GM21529 (cell line): ENCODE results near the gene HES2.
"Not testable (repeated sequence)": the region's sequence is repeated elsewhere in the genome, so short reads cannot be mapped to it uniquely, and the experiment has no call there.

Experiments
- ATAC-seq: cut with Tn5 transposase; IDR thresholded peaks from one replicate; pipeline ENCODE4 v1.9.1; 2021; ENCODE audit not compliant: unreplicated experiment

HES2 gene, protein sequence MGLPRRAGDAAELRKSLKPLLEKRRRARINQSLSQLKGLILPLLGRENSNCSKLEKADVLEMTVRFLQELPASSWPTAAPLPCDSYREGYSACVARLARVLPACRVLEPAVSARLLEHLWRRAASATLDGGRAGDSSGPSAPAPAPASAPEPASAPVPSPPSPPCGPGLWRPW

DNA sequence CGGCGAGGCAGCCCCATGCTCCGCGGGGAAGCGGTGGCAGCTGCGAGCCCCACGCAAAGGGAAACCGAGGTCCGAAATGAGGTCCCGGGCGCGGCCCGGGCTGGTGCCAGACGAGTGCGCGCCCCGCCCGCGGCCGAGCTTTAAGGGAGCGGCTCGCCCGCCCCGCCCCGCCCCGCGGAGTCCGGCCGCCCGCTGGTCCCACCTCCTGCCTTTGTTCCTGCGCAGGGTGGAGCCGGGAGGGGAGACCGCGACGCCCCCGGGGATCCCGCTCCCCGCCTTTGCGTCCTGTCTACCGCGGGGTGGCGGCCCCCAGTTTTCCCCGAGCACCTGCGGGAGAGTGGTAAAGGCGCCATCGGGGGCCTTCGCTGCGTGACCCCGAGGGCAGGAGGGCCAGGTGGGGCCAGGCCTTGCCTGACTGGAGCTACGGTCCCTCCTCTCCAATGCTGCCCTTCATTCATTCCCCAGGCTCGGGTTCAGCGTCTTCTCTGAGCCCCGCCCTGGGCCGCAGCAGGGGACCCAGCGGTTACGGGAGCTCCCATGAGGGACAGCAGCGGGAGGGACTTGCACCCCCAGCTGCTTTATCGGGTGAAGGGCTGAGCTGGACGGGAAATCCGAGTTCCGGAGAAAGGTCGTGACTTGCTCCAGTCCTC lies at the start of gene HES2:
Gene HES2, minus strand, starts transcription at position 116 of the 650 bp plus-strand sequence. Its CDS starts 99 bp downstream, at position 17.
- ATAC-seq, result no peak

DNA sequence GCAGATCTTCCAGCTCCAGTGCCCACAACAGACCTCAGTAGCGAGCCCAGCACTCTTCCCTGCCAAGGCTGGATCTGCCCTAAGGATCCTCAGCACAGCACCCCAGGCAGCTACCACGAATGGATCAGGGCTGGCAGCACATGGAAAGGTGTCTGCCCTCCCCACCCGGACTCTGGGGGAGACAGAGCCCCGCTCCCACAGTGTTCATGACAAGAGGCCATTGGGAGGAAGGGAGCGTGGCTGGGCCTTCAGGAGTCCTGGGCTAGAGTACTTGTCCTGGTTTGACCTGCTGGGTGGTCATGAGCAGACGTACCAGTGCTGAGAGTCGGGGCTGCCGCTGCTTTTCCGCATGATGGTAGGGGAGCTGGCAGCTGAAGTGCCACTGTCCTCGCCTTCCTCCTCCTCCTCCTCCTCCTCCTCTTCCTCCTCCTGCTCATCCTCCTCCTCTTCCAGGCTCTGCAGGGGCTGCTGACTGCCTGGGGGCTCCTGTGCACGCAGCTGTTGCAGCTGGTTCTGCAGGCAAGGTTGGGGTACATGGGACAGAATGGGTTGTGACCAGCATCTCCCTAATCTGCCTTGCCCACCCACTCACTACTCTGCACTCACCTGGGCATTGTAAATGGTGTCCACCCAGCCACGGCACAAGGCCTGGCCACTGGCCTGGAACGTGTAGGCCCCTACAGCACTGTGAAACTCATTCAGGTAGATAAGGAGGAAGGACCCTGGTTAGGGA lies 49.2 kb upstream of the HES2 start:
- ATAC-seq, result no peak

DNA sequence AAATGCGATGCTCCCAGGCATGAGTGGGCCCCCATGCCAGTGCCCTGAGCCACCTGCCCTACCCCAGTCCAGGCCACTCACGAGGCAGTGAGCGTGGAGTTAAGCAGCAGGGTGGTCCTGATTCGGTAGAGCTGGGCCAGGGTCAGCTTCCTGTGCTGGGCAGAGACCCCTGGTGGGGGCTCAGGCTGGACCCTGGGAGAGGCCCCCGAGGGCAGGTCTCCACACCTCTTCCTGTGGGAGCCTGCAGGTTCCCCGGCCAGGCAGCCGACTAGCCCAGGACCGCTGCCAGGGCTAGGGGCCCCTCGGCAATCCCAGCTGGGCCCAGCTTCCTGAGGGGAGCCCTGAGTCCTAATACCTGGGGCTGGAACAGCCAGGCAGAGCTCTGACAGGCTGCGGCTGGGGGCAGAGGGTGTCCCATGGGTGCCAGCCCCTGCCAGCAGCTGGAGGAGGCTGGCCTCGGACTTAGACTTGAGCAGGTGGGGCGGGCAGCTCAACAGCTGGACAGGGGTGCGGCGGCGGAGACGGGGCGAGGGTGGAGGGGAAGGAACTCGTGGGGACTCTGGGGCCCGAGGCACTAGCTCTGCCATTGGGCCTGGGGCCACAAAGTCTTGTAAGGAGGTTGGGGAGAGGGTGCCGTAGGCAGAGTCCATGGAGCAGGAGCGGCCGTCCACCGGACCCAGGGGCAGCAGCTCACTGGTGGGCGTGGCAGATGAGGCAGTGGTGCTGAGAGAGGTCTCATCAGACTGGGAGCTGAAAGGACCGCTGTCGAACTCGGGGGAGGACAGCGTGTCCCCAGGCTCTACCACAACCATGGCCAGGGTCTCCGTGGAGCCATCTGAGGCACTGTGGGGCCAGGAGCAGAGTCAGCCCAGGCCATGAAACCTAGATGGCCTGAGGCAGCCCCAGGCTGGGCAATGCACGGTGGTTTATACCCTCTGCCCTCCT lies 48.3 kb upstream of the HES2 start:
- ATAC-seq, result no peak

DNA sequence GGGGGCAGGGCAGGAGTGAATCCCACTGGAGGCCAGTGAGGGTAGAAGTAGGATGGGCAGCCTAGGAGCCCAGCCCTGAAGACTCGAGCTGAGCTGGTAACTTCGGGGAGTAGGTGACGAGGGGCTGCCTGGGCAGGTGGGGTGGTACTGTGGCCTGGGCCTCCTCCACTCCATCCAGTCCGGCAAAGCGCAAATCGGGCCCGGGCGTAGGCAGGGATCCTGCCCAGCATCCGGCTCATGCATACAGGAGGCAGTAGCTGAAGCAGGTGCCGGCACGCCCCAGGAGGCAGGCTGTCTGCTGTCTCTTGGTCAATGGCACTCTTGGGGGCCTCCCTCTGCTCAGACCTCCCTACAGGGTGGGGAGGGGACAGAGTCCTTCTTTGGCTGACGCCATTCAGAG lies 47.5 kb upstream of the HES2 start:
- ATAC-seq, result no peak

DNA sequence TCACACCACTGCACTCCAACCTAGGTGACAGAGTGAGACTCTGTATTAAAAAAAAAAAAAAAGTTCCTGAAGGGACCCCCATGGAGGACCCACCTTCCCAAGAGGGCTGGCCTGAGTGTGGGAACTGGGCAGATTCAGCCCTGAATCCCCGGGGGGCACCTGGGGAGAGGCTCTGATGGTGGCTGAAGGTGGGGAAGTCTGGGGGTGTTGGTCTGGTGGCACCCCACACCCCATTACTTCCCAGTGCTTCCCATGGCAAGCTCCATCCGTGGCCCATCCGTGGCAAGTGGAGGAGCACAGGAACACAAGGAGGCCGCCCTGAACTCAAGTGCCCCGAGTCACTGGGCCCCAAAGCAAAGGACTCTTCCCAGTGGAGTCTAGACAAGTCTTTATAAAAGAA lies 47.0 kb upstream of the HES2 start:
- ATAC-seq, result no peak

DNA sequence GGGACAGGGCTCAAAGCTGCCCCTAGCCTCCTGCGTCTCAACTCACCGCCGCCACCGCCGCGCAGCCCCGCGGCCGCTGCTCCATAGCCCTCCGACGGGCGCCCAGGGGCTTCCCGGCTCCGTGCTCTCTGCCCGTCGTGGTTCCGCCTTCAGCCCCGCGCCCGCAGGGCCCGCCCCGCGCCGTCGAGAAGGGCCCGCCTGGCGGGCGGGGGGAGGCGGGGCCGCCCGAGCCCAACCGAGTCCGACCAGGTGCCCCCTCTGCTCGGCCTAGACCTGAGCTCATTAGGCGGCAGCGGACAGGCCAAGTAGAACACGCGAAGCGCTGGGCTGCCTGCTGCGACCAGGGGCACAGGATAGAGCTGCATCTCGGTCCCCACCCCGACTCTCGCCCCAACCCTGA lies 46.3 kb upstream of the HES2 start, which contains the start of gene TNFRSF25:
Gene TNFRSF25, minus strand, starts transcription at position 151 of the 400 bp plus-strand sequence. Its CDS starts 66 bp downstream, at position 85.
- ATAC-seq, result no peak

DNA sequence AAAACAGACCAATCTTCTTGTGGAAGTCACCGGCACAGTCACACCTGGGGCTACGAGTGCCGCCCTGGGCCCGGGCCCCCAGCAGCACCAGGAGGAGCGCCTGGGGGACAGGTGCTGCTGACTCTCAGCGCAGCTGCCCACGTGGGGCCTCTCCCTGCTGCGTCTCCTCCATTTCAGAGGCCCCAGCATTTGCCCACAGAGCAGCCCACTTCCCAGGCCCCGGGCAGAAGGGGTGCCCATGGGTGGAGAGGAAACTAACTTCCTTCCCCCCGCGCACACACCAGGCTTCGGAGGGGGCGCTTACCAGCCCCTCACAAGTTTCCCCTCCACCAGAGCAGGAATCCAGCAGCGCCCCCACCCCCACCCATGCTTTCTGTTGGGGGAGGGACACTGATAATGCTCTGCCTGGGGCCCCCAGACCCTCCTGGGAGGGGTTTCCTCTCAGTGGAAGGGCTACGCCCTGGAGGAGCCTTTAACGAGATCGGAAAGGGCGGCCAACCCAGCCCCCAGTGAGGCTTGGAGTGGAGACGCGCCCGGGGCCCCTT lies 45.8 kb upstream of the HES2 start:
- no peak for ATAC-seq

DNA sequence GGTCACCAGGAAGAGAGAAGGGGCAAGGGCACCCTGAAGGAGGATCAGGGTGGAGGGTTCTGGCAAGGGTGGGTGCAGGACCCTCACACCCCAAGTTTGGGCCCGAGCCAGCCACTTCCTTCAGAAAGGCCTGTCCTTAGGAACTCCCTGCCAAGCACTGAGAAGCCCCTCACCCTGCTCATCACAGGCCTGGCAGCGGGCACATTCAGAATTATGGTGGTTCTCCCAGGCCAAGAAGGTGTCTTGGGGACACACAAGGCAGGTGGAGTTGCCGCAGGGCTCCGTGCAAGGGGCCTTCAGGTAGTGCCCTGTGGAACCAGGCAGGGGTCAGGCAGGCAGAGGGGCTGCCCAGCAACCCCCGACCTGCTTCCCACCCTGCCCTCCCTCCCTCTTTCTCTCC lies 45.2 kb upstream of the HES2 start:
- ATAC-seq, result no peak

DNA sequence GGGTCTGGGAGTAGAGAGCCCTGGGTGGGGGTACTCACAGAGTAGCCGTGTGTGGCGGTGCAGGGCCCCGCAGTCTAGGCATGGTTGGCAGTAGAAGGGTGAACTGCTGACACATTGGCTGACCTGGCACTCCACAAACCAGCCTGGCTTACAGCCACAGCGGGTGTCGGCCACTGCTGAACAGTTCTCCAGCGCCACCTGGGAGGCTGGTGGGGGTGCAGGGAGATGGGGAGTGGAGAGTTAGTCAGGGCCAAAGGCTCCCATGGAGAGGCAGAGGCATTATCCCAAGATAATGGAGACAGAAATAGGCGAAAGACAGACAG lies 44.8 kb upstream of the HES2 start:
- ATAC-seq, result no peak

DNA sequence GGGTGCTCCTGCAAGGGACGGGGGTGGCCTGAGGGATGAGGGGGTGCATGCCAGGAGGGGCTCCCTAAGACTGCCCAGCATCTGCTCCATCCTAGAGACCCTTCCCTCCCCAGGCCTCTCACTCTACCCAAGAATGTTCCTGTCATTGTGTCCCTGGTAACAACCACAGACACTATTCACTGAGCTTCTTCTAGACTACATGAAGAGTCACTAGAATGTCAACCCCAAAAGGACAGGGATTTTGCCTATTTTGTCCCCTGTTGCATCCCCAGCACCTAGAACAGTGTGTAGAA lies 43.3 kb upstream of the HES2 start:
- ATAC-seq, result no peak

DNA sequence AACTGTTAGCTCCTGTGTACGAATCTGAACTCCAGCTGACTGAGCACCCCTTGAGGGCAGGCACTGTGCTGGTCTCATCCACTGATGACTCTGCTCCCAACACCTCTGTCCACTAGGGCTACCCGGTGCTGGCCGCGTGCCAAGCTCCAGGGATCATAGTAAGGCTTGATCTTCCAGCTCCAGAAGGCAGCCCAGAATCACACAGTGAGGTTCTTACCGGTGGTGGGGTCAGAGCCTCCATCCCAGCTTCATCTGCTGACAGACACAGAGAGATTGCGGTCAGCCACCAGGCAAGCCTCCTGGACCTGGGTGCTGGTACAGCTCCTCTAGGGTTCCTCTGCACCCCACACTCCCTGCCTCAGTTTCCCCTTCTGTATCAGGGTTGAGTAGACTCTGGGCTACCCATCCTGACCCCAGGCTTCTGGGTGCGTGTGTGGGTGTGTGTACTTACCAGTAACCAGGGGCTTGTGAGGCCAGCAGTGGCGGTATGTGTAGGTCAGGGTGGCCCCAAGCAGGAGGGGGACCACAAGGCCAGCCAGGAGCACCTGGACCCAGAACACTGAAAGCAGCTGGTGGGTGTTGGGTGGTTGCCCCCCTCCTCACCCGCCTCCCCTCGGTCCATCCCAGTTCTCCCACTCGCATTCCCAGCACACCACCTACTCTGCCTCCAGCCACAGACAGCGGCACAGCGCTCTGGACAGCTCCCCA lies 42.8 kb upstream of the HES2 start:
- ATAC-seq, result no peak

DNA sequence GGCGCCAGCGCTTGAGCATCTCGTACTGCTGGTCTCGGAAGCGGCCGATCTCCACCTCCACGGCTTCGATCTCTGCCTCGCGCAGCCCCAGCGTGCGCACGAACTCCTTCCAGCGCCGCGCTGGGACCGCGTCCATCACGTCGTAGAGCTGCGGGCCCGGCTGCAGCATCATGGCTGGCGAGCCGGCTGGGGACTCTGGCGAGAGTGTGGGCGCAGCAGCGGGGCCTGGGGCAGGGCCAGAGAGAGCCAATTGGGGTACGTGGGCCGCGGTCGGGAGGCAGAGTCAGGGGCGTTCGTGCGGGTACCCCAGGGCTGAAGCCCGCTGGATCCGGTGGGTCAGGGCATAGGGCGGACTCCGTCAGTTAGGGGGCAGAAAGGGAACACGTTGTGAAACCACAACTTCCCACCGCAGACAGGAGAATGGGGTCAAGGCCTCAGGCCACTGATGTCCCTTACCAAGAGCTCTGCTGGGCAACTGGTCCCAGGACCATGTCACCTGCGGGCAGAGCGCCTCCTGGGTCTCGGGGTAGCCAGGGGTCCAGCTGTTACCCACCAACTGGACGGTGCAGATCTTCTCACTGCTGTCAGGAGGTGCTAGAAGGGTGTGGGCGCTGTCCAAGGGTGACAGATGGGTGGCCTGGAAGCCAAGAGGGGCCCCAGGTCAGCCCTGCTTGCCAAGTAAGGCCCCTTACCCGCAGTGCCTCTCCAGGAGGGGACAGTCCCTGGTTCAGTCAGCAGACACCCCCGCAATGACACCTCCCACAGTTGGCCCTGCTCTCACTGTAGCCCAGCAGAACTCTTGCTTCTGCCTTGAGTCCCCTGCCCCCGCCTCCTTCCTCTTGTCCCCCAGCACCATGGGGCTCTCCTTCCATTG lies 42.1 kb upstream of the HES2 start:
- no peak for ATAC-seq

DNA sequence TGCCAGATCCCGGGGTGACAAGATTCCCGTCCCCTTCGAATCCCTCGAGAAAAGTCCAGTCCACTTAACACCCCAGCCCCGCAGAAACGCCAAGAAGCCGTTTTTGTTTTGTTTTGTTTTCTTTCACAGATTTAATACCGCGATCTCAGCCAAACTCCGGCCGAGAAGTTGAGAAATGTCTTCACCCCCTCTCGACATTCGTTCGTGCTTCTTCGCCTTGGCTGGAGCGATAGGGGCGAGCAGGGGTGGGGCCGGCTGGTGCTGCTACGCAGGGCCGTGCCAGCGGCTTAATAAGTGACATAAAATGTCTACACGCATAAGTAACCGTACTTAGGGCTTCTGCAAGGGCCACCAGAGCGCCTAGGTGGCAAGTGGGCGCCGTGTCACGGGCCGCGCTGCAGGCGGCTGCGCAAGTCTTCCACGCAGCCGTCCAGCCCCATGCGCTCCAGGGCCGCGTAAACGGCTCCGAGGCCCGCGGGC lies 41.4 kb upstream of the HES2 start:
- no peak for ATAC-seq

DNA sequence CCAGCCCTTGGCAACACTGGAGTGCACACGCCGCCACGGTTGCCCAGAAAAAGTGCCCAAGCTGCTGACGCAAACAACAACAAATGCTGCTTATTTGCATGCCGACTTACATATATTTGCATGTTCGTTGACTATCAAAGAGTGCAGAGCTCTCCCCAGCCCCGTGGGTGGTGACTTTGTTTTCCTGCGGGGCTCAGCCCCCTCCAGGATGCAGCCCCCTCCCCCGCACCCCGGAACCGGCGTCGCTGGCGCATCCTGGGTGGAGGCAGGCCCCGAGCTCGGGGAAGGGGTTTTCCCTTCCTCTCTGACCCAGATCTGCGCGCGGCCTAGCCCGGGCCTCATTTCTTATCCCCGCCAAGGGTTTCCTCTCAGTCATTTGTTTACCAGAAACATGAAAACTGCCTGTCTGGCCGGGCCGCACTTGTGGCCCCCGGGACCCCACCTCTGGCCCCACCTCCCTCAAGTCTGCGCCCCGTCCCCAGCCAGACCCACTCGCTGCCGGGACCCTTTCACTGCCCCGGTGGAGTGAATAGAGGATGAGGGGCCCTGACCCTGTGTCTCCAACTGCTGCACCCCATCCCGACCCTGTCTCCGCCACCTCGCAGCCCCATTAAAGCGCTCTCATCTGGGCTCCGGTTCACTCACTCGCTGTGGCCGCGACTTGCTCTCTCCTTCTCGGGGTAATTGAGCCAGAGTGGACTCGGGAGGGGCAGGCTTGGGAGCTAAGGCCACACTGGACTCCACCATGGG lies 40.8 kb upstream of the HES2 start:
- no peak for ATAC-seq

DNA sequence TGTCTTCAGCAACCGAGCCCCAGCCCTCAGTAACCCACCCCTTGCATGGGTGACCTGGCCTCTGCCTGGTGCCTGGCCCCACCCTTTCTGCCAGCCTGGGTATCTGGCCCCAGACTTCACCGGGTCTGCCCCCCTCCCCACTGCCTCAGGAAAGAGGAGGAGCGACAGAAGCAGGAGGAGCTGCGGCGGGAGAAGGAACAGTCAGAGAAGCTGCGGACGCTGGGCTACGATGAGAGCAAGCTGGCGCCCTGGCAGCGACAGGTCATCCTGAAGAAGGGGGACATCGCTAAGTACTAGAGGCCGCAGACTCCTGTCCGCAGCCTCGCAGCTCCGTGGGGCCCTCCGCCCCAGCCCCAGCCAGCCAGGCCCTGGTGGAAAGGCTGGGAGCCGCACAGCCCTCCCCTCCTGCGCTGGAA lies 40.1 kb upstream of the HES2 start:
- no peak for ATAC-seq

DNA sequence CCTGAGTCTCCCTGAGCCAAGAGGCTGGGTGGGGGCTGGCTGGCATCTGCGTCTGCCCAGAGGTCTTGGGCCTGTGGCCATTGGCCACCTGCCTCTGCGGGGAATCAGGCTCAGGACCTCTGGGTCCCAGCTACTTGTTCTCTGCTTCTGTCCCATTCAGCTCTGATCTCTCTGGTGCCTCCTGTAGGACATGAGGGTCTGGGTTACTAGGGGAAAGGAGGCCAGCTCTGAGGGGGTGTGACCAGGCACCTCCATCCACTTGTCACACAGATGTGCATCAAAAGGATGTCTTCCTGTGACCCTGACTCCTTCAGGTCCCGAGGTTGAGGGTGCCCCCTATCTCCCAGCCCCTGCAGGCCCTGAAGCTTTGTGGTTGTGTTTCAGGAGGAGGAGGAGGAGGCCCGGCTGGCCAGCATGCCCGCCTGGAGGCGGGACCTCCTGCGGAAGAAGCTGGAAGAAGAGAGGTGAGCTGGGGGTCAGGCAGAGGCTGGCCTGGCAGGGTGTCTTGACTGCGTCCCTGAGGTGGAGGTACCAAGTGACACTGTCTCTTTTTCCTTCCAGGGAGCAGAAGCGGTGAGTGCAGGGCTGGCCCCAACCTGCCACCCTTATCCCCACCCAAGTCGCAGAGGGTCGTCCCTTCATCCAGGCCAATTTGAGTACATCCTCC lies 37.2 kb upstream of the HES2 start:
- no peak for ATAC-seq

DNA sequence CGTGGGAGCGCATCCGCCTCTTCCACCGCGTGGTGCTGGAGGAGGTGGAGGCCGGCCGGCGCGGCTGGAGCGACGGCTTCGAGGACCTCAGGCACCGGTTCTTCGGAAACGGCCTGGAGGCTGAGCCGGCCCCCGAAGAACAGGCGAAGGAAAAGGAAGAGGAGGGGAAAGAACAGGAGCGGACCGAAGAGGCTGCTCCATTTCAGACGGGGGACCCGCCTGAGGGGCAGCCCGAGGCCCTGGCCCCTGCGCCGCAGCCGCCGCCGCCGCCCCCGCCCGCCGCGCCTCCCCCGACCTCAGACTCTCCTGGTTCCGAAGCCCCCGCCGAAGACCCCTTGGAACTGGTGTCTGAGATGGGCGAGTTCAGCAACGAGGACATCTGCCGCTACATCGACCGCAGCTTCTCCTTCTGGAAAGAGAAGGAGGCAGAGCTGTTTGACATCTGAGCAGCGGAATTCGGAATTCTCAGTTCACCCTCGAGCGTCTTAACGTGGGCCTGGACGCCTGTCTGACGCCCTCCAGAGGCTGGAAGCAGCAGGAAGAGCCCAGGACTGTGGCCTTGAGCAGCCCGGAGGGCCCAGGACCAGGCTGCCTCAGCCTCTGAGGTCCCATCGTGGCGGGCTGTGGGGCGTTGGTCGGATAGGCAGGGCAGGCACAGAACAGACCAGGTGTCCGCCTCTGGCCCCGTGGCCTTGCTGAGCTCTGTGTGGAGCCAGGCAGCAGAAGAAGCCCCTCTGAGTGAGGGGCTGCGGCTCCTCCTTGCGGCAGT lies 36.2 kb upstream of the HES2 start:
- ATAC-seq, result not testable (repeated sequence)
